ENCODE results near the gene BRAT1.

The BRAT1 gene

GRCh38 chr7:2495418-2496299, 59.7 kb downstream of the BRAT1 start:
- TF ChIP-seq POLR2A (IDR thresholded peaks at IDR 0.05; ENCODE audit: low read length) = no peak
- TF ChIP-seq GATA1 (IDR thresholded peaks at IDR 0.05; ENCODE audit: low read depth, low read length) = no peak
- no peak for DNase-seq

GRCh38 chr7:2494191-2495130, 60.9 kb downstream of the BRAT1 start:
- TF ChIP-seq GATA1 (IDR thresholded peaks at IDR 0.05; ENCODE audit: low read depth, low read length) = no peak
- TF ChIP-seq POLR2A (IDR thresholded peaks at IDR 0.05; ENCODE audit: low read length) = no peak
- DNase-seq = no peak

- DNase-seq = no peak
- TF ChIP-seq GATA1 (IDR thresholded peaks at IDR 0.05; ENCODE audit: low read depth, low read length) (no peak), POLR2A (IDR thresholded peaks at IDR 0.05; ENCODE audit: low read length) (no peak)
Observed at GRCh38 chr7:2493205-2494164, 61.8 kb downstream of the BRAT1 start.

GRCh38 chr7:2492038-2492437, 63.3 kb downstream of the BRAT1 start:
- no peak for DNase-seq
- TF ChIP-seq POLR2A (IDR thresholded peaks at IDR 0.05; ENCODE audit: low read length) = no peak
- no peak for TF ChIP-seq GATA1 (IDR thresholded peaks at IDR 0.05; ENCODE audit: low read depth, low read length)

GRCh38 chr7:2490181-2490651, 65.1 kb downstream of the BRAT1 start:
- TF ChIP-seq GATA1 (IDR thresholded peaks at IDR 0.05; ENCODE audit: low read depth, low read length) (no peak), POLR2A (IDR thresholded peaks at IDR 0.05; ENCODE audit: low read length) (no peak)

GRCh38 chr7:2488681-2489080, 66.6 kb downstream of the BRAT1 start:
- TF ChIP-seq POLR2A (IDR thresholded peaks at IDR 0.05; ENCODE audit: low read length) = no peak
- no peak for TF ChIP-seq GATA1 (IDR thresholded peaks at IDR 0.05; ENCODE audit: low read depth, low read length)

More at GRCh38 chr7:2490181-2490651, 65.1 kb downstream of the BRAT1 start:
- no peak for DNase-seq

GRCh38 chr7:2488272-2488645, 67.1 kb downstream of the BRAT1 start:
- TF ChIP-seq POLR2A (IDR thresholded peaks at IDR 0.05; ENCODE audit: low read length) (no peak), GATA1 (IDR thresholded peaks at IDR 0.05; ENCODE audit: low read depth, low read length) (no peak)
- DNase-seq = no peak

More at GRCh38 chr7:2488681-2489080, 66.6 kb downstream of the BRAT1 start:
- no peak for DNase-seq
